A172 (cell line): Measurements from ENCODE around the gene IL1RAPL2. TPM values are rescaled to one million over a fixed set of nuclear protein-coding genes. Genes with fewer than 3 reads are reported as not detected.
"Not testable (repeated sequence)": the region's sequence is repeated elsewhere in the genome, so short reads cannot be mapped to it uniquely, and the experiment has no call there.

Source experiments
- DNase-seq: peaks from one replicate; pipeline ENCODE4 v3.0.0-alpha.2; 2015; ENCODE audit warnings: low spot score
- total RNA-seq: library from RNA; depleted of rRNA; stranded (reverse); fragments of >200 nt; shearing (Covaris generic); gene quantifications from 2 replicates; pipeline ENCODE4 v1.2.3, GENCODE V29; 2014

The IL1RAPL2 gene
- total RNA-seq, 1 experiment from 2014 or later: not detected

DNA sequence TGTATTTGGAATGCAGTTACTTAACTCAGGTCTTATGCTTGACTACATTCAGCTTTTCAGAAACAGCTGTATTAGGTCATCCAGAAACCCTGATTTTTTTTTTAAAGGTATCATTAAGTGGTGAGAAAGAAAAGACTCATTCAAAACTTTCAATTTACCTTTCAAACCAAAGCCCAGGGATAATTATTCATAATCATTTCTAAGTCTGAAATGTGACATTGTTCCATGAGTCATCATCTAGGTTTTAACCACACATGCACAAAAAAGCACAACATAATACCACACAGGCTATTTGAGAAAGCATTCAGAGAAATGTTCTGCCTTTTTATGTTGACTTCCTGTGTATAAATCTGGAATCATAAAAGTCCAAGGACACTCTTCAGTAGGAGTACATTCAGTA is 288.2 kb downstream of the IL1RAPL2 start:
- DNase-seq: no peak

DNA sequence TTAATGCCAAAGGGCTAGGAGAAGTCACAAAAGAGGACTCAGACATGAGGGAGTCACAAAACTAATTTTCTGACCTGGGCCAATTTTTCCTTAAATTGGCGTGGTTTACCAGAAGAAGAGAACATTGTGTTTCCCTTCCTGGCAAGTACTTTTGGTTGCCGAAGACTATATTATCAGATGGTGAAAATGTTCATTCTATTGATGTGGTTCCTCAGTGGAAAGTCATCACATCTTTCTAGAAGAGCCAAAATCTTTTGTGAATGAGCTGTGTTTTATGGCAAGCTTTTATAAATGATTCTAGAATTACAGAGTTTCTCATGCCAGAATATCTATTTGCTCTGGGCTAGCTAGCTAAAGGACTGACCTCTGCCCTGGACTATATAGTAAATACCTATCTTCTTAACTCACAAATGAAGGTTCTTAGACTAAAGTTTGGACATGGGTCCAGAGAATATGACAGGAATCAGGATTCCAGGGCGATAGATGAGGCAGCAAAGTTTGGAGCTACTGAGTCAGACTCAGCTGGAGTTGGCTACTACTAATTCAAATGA is 288.9 kb downstream of the IL1RAPL2 start:
- no peak for DNase-seq

- no peak for DNase-seq
These were observed 297.5 kb downstream of the IL1RAPL2 start for GRCh38 chrX:104863466-104863865.

- no peak for DNase-seq
These were observed 298.3 kb downstream of the IL1RAPL2 start for GRCh38 chrX:104864296-104864695.

GRCh38 chrX:104877504-104877903 is 311.5 kb downstream of the IL1RAPL2 start:
- DNase-seq: no peak

GRCh38 chrX:104902070-104902469 is 336.1 kb downstream of the IL1RAPL2 start:
- no peak for DNase-seq

- DNase-seq: not testable (repeated sequence)
These were observed 343.7 kb downstream of the IL1RAPL2 start for GRCh38 chrX:104909694-104910093.

- DNase-seq: no peak
These were observed 347.3 kb downstream of the IL1RAPL2 start for GRCh38 chrX:104913348-104913747.

- not testable (repeated sequence) for DNase-seq
These were observed 348.7 kb downstream of the IL1RAPL2 start for GRCh38 chrX:104914686-104915085.

DNA sequence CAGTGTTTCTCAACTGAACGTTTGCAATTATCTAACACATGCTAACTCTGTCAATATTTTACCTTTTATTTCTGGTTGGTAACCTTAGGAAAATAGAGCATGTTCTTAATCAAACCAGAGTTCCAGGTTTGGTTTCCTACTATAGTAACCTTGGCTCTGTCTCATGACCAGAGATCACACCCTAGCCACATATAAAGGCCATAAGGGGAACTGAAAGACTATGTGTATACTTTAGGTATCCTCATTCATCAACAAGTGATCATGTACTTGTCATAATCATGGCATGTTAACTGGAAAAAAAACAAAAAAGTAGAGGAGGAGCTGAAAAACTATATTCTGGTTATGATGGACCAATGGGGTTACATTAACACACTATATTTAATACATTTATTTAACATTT is 352.1 kb downstream of the IL1RAPL2 start:
- no peak for DNase-seq

- DNase-seq: no peak
These were observed 355.7 kb downstream of the IL1RAPL2 start for GRCh38 chrX:104921584-104922205.

DNA sequence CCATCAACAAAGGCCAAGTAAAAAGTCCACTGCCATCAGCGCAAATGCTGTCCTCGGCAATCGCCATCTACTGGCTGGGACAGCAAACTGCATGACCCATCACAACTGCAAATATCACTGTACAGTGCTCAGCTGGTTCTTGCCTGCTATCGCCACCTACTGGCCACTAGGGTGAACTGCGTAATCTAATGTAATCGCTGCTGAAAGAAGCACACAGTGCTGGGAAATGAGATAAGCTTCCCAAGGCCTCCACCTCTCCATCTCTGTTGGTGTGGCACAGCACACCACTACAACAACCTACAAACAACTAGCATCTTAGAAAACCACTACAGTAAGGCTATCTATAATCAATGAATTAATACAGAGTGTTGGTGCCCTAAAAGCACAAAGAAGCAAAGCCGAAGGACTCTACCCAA is 356.2 kb downstream of the IL1RAPL2 start:
- DNase-seq: peak; percentile 40

GRCh38 chrX:104929324-104929723 is 363.3 kb downstream of the IL1RAPL2 start:
- no peak for DNase-seq

DNA sequence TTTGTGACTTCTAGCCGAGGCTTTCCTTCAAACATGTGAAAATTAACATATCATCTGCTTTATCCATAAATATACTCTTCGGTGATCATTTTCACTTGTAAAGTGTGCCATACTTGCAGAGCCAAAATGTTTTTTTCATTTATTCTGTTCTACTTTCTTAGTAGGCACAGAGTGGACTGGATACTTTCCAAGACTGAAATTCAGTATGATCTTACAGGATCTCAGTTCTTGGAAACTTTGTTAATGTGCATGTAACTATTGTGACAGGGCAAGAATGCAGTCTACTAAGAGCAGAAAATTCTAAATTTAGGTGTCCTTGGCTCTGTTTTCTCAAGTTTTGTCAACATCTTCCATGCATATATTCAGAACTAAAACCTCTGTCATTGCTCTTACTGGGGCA is 369.6 kb downstream of the IL1RAPL2 start:
- DNase-seq: no peak

DNA sequence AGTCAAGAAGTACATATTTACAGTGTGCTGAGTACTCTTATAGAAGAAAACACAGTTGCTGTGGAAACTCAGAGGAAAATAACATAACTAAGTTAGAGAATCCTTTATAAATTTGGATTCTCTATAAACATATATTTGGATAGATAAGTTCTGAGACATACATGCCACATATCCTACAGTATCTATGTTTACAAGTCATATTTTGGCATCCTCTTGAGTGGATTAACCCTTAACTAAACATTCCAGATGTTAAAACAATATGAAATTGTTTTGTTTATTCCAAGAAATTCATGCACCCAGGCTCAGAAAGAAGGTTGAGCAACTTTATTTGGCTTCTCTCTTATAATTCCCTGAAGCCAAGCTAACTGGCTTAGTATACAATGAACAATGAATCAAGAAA is 387.3 kb downstream of the IL1RAPL2 start:
- DNase-seq: no peak

DNA sequence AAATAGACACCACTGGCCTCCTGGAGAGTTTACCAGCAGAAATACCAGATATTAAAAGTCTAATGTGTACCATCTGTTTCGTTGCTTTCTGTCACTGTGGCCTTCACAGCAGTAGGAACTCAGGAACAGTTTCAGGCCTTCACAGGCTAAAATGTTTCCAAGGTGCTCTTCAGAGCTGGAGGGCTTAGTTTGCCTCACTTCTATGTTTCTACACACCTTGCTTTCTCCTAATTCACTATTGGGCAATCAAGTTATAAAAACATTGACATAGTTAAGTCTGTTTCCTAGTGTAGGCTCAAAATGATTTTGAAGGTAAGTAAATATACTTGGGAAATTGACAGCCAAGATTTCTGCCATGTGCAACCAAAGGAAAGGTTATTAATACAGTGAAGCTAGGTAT is 395.9 kb downstream of the IL1RAPL2 start:
- no peak for DNase-seq

GRCh38 chrX:104968241-104968640 is 402.2 kb downstream of the IL1RAPL2 start:
- no peak for DNase-seq

DNA sequence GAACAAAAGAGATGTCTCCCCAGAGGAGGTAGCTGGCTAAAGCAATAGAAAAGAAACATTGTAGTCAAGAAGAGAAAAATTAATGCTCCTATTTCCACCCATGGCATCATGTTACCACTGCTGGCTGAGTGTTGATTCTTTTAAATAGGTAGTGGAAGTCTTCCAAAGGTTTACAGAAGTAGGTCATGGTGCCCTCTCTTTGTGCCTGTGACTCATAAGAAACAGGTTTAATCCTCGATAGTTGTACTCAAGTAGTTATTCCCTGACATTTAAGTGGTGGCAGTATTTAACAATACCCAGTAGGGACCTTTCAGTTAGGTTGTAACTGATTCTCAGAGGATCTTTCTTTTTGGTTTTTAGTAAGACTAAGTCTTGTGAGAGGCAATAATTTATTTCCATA is 406.7 kb downstream of the IL1RAPL2 start:
- DNase-seq: no peak

- DNase-seq: no peak
These were observed 421.1 kb downstream of the IL1RAPL2 start for GRCh38 chrX:104987063-104987462.

DNA sequence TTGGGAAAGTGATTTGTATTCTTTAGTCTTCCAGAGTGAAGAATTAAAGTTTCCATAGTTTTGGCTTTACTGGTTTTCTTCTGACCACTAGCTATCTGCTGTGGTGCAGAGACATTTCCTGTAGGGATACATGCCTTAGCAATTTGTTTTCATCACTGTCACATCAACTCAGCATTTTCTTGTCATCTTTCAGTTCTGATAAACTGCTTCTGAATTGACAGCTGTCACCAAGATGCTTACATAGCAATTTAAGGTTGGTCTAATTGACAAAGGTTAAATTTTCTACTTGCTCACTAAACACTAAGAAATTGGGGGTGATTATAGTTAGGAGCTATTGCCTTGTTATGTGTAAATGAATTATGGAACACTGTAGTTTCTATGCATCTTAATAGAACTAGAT is 422.0 kb downstream of the IL1RAPL2 start:
- DNase-seq: no peak

DNA sequence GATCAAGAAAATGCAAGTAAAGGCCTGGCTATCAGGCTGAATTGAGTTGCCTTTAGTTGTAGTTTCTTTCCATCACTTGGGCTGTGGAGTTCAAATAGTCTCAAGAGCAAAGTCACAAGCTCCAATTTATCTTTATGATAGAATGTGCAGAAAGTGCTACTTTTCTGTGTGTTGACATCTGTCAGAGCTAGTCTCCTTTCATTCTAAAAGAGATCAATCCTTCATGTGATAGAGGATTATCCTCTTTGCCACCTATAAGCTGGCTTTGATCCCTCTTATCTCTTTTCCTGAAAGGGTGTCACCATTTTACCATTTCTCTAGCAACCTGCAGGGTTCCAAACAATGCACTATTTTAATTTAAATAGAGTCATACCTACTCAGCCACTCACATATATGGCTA is 429.5 kb downstream of the IL1RAPL2 start:
- DNase-seq: no peak

DNA sequence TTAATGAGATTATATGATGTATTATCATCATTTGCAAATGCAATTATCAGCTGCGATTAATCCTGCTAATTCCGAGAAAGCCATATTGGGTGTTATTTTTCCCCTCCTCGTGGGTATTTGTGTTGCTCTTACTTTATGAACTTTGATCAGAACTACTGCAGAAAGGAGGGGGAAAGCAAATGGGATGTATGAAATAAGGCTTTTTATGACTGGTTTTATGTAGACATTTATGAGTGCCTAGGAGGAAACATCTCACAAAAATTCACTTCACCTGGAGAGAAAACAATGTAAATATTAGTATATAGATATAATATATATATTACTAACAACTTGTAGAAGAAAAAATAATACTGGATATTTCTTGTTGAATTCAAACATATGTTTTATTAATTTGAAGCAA is 440.1 kb downstream of the IL1RAPL2 start:
- no peak for DNase-seq

GRCh38 chrX:105006996-105007395 is 441.0 kb downstream of the IL1RAPL2 start:
- no peak for DNase-seq

- DNase-seq: no peak
These were observed 447.7 kb downstream of the IL1RAPL2 start for GRCh38 chrX:105013719-105014118.
